Coronary artery (tissue), 2 donors: ENCODE measurements around the gene LYPLA2.

Experiments used
- DNase-seq: peaks from one replicate; pipeline ENCODE4 v3.0.0-alpha.2; 2017; ENCODE audit warnings: low spot score
- H3K27ac ChIP-seq, 2 donors: fragments of 200-600 bp; sonication (generic); one replicate each; pipeline ENCODE4 v1.5.1; 2016 to 2019
- H3K4me3 ChIP-seq: fragments of 200-600 bp; sonication (generic); 2 replicates; pipeline ENCODE4 v1.5.1; 2016; ENCODE audit warnings: mild to moderate bottlenecking, moderate library complexity
- CTCF ChIP-seq: fragments of 200-600 bp; sonication (generic); IDR thresholded peaks from one replicate; pipeline ENCODE4 v1.5.1; 2019; ENCODE audit warnings: antibody characterized with exemption

Gene LYPLA2

GRCh38 chr1:23768733-23769132 is 22.2 kb upstream of the LYPLA2 start:
- no peak for TF ChIP-seq CTCF
- no peak overlapping the region for H3K4me3 ChIP-seq
- DNase-seq: no peak
- H3K27ac ChIP-seq: no peak overlapping the region

- peak overlapping the region; percentile 36 for H3K4me3 ChIP-seq
- H3K27ac ChIP-seq: no peak overlapping the region
- no peak for TF ChIP-seq CTCF
- no peak for DNase-seq
These were observed 18.7 kb upstream of the LYPLA2 start for GRCh38 chr1:23772049-23772853.

- no peak for TF ChIP-seq CTCF
- DNase-seq: no peak
- H3K4me3 ChIP-seq: no peak overlapping the region
- no peak overlapping the region for H3K27ac ChIP-seq
These were observed 18.1 kb upstream of the LYPLA2 start for GRCh38 chr1:23772854-23773242.

- no peak for DNase-seq
- TF ChIP-seq CTCF: no peak
- Histone ChIP-seq H3K27ac (no peak overlapping the region), H3K4me3 (no peak overlapping the region)
These were observed 16.6 kb upstream of the LYPLA2 start for GRCh38 chr1:23774174-23774880.

GRCh38 chr1:23776217-23776616 is 14.7 kb upstream of the LYPLA2 start:
- no peak for DNase-seq
- no peak overlapping the region for H3K27ac ChIP-seq
- no peak for TF ChIP-seq CTCF
- no peak overlapping the region for H3K4me3 ChIP-seq

GRCh38 chr1:23777979-23778814 is 12.7 kb upstream of the LYPLA2 start, which contains the start of gene PITHD1:
Gene PITHD1, plus strand, starts transcription at chr1:23778418. Its CDS starts 98 bp downstream, at chr1:23778516.
- peak within 1 kb of the TSS; percentile 96 for H3K4me3 ChIP-seq
- peak within 1 kb of the TSS; percentile 87 to 89 for H3K27ac ChIP-seq
- TF ChIP-seq CTCF: no peak
- peak; percentile 92 for DNase-seq
